Ishikawa (cell line): ENCODE data around the gene LDHD.

Experiments
- CEBPB ChIP-seq: IDR thresholded peaks from 2 replicates; pipeline ENCODE4 v1.6.1; 2012
- CREB1 ChIP-seq: IDR thresholded peaks from 2 replicates; pipeline ENCODE4 v1.6.1; 2012; ENCODE audit warnings: low read depth
- EGR1 ChIP-seq: IDR thresholded peaks from 2 replicates; pipeline ENCODE4 v1.6.1; 2012
- EP300 ChIP-seq: IDR thresholded peaks from 2 replicates; pipeline ENCODE4 v1.6.1; 2012; ENCODE audit warnings: borderline replicate concordance
- FOXM1 ChIP-seq: IDR thresholded peaks from 2 replicates; pipeline ENCODE4 v1.6.1; 2012; ENCODE audit warnings: low read depth, borderline replicate concordance
- MAX ChIP-seq: IDR thresholded peaks from 2 replicates; pipeline ENCODE4 v1.6.1; 2012
- NFIC ChIP-seq: IDR thresholded peaks from 2 replicates; pipeline ENCODE4 v1.6.1; 2012
- RAD21 ChIP-seq: IDR thresholded peaks from 2 replicates; pipeline ENCODE4 v1.6.1; 2012; ENCODE audit warnings: low read depth
- REST ChIP-seq: IDR thresholded peaks from 2 replicates; pipeline ENCODE4 v1.6.1; 2012; ENCODE audit warnings: low read depth, mild to moderate bottlenecking
- TAF1 ChIP-seq: IDR thresholded peaks from 2 replicates; pipeline ENCODE4 v1.6.1; 2012; ENCODE audit warnings: low read depth, mild to moderate bottlenecking
- TCF12 ChIP-seq: IDR thresholded peaks from 2 replicates; pipeline ENCODE4 v1.6.1; 2012; ENCODE audit warnings: low read depth
- TEAD4 ChIP-seq: IDR thresholded peaks from 2 replicates; pipeline ENCODE4 v1.6.1; 2012
- USF1 ChIP-seq: IDR thresholded peaks from 2 replicates; pipeline ENCODE4 v1.6.1; 2012
- YY1 ChIP-seq: IDR thresholded peaks from 2 replicates; pipeline ENCODE4 v1.6.1; 2012; ENCODE audit warnings: low read depth
- ZBTB7A ChIP-seq: IDR thresholded peaks from 2 replicates; pipeline ENCODE4 v1.6.1; 2012; ENCODE audit warnings: low read depth

The LDHD gene

GRCh38 chr16:75073545-75074303 lies 42.9 kb downstream of the LDHD start:
- TF ChIP-seq ZBTB7A (no peak), TCF12 (no peak), CREB1 (no peak), USF1 (no peak)

- TF ChIP-seq EGR1 (no peak), CEBPB (no peak), FOXM1 (no peak), TEAD4 (no peak), USF1 (no peak), EP300 (no peak), MAX (no peak), REST (no peak), CREB1 (no peak), RAD21 (no peak), TAF1 (no peak), TCF12 (no peak), YY1 (no peak), NFIC (no peak), ZBTB7A (no peak)
Measured at GRCh38 chr16:75072239-75072947, 44.2 kb downstream of the LDHD start.

- TF ChIP-seq RAD21 (no peak), MAX (no peak), TAF1 (no peak), NFIC (no peak), ZBTB7A (no peak), YY1 (no peak), USF1 (no peak), TCF12 (no peak), REST (no peak), EGR1 (no peak), FOXM1 (no peak), EP300 (no peak), TEAD4 (no peak), CREB1 (no peak), CEBPB (no peak)
Measured at GRCh38 chr16:75071621-75072020, 45.0 kb downstream of the LDHD start.

GRCh38 chr16:75070012-75070841 lies 46.4 kb downstream of the LDHD start:
- no peak for TF ChIP-seq FOXM1
- no peak for TF ChIP-seq ZBTB7A
- no peak for TF ChIP-seq RAD21
- no peak for TF ChIP-seq EP300
- no peak for TF ChIP-seq EGR1
- TF ChIP-seq NFIC, result no peak
- no peak for TF ChIP-seq USF1
- no peak for TF ChIP-seq TAF1
- no peak for TF ChIP-seq TCF12
- TF ChIP-seq CEBPB, result no peak
- TF ChIP-seq YY1, result no peak
- TF ChIP-seq CREB1, result no peak
- TF ChIP-seq REST, result no peak
- no peak for TF ChIP-seq TEAD4
